ENCODE results near the gene DOCK10.

DOCK10 gene

GRCh38 chr2:224927646-224928173 is 114.6 kb downstream of the DOCK10 start:
- Histone ChIP-seq H3K27me3 (replicated peaks; ENCODE audit: control insufficient read depth, insufficient read depth, low read length) (no peaks in the 10 kb centered on the region), H3K36me3 (ENCODE audit: control insufficient read depth, insufficient read depth, low read length) (peaks cover 12% of the 10 kb centered on the region), H3K4me3 (replicated peaks; ENCODE audit: low read depth, low read length) (no peak overlapping the region)
- no peak for TF ChIP-seq CTCF (IDR thresholded peaks at IDR 0.05; ENCODE audit: insufficient read depth, low read length, poor library complexity, severe bottlenecking)
- DNase-seq (ENCODE audit: extremely low read depth, insufficient read length), result no peak

- H3K36me3 ChIP-seq (ENCODE audit: control insufficient read depth, insufficient read depth, low read length), result peaks cover 12% of the 10 kb centered on the region
- no peak overlapping the region for H3K4me3 ChIP-seq (replicated peaks; ENCODE audit: low read depth, low read length)
- no peaks in the 10 kb centered on the region for H3K27me3 ChIP-seq (replicated peaks; ENCODE audit: control insufficient read depth, insufficient read depth, low read length)
- no peak for DNase-seq (ENCODE audit: extremely low read depth, insufficient read length)
- TF ChIP-seq CTCF (IDR thresholded peaks at IDR 0.05; ENCODE audit: insufficient read depth, low read length, poor library complexity, severe bottlenecking), result no peak
Measured at GRCh38 chr2:224927011-224927410, 115.3 kb downstream of the DOCK10 start.

GRCh38 chr2:224925810-224926100 is 116.5 kb downstream of the DOCK10 start:
- DNase-seq (ENCODE audit: extremely low read depth, insufficient read length), result no peak
- Histone ChIP-seq H3K4me3 (replicated peaks; ENCODE audit: low read depth, low read length) (no peak overlapping the region), H3K27me3 (replicated peaks; ENCODE audit: control insufficient read depth, insufficient read depth, low read length) (no peaks in the 10 kb centered on the region), H3K36me3 (ENCODE audit: control insufficient read depth, insufficient read depth, low read length) (peaks cover 7% of the 10 kb centered on the region)
- no peak for TF ChIP-seq CTCF (IDR thresholded peaks at IDR 0.05; ENCODE audit: insufficient read depth, low read length, poor library complexity, severe bottlenecking)

- no peak for TF ChIP-seq CTCF (IDR thresholded peaks at IDR 0.05; ENCODE audit: insufficient read depth, low read length, poor library complexity, severe bottlenecking)
- no peak for DNase-seq (ENCODE audit: extremely low read depth, insufficient read length)
- H3K4me3 ChIP-seq (replicated peaks; ENCODE audit: low read depth, low read length), result no peak overlapping the region; the same call in 1 of the 2 replicates
- peaks cover 7% of the 10 kb centered on the region for H3K36me3 ChIP-seq (ENCODE audit: control insufficient read depth, insufficient read depth, low read length)
- H3K27me3 ChIP-seq (replicated peaks; ENCODE audit: control insufficient read depth, insufficient read depth, low read length), result no peaks in the 10 kb centered on the region
Measured at GRCh38 chr2:224925061-224925809, 117.0 kb downstream of the DOCK10 start.

- DNase-seq (ENCODE audit: extremely low read depth, insufficient read length), result no peak
- peaks cover 7% of the 10 kb centered on the region for H3K36me3 ChIP-seq (ENCODE audit: control insufficient read depth, insufficient read depth, low read length)
- no peaks in the 10 kb centered on the region for H3K27me3 ChIP-seq (replicated peaks; ENCODE audit: control insufficient read depth, insufficient read depth, low read length)
- TF ChIP-seq CTCF (IDR thresholded peaks at IDR 0.05; ENCODE audit: insufficient read depth, low read length, poor library complexity, severe bottlenecking), result no peak
- H3K4me3 ChIP-seq (replicated peaks; ENCODE audit: low read depth, low read length), result no peak overlapping the region
Measured at GRCh38 chr2:224924631-224925030, 117.6 kb downstream of the DOCK10 start.
